ENCODE results near the gene APOL1. TPM values are rescaled to one million over a fixed set of nuclear protein-coding genes. Genes with fewer than 3 reads are reported as not detected.

Gene APOL1
- total and polyA plus RNA-seq, 2 of the 4 experiments (the other 2 are of a cell fraction): 0.36 to 0.77 TPM

- no peak for TF ChIP-seq ELK1 (IDR thresholded peaks at IDR 0.05; ENCODE audit: borderline replicate concordance, low read depth, low read length)
- no peak for TF ChIP-seq CHD1 (IDR thresholded peaks at IDR 0.05; ENCODE audit: low read depth, low read length)
- peak; percentile 53; the same call in 1 of the 2 replicates for TF ChIP-seq RAD21 (IDR thresholded peaks at IDR 0.05; ENCODE audit: low read length)
These were observed 33.4 kb downstream of the APOL1 start (continued) for GRCh38 chr22:36286096-36286957.

Data from IMR-90 (cell line).